GM23338 (cell line): ENCODE measurements around the gene C10orf105.

Experiments
- EZH2 ChIP-seq: fragments of 200-600 bp; sonication (generic); IDR thresholded peaks from one replicate; pipeline ENCODE4 v1.8.0; 2017; ENCODE audit warnings: antibody characterized with exemption, mild to moderate bottlenecking, low read depth; ENCODE audit not compliant: unreplicated experiment
- TF ChIP-seq, protein P1 (sequence below), 2 experiments: fragments of 200-600 bp in 1 of 2; sonication (generic) in 1 of 2; conservative IDR thresholded peaks; 2 replicates each; pipeline versions ENCODE4 v1.5.1 to v1.6.1; 2016 to 2017; ENCODE audit warnings: antibody characterized with exemption in 2 of 2, low read depth in 2 of 2, mild to moderate bottlenecking in 2 of 2, moderate library complexity in 1 of 2

DNA sequence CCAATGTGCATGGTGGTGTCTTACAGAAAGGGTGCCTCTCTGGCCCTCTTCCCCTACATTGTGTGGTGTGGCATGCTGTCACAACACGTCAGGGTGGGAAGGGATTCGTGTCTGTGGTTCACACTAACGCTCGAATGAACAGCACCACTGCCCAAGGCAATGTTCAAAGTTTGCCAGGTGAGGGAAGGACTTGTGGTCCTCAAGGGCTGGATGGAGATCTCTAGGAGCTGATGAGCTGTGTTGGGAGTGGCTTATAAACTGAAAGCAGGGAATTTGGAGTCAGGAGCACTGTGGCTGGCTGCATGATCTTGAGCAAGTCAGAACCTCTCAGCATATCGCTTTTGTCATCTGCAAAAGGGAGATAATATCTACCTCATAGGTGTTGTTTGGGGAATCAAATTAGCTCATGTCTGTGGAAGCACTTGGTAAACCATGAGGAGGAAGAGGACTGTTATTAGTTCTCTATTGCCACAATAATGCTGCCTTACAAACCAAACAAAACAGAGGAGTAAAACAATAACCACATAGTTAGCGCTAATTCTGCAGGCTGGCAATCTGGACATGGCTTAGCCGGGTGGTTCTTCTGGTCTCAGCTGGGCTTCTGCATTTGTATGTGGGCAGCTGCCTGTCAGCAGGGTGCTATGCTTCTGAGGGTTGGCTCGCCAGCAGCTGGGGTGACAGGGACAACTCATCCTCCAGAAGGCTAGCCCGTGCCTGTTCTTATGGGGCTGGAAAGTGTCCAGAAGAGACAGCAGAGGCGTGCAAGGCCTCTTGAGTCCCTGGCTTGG, 22.9 kb upstream of the C10orf105 start:
- TF ChIP-seq, protein P1, sequence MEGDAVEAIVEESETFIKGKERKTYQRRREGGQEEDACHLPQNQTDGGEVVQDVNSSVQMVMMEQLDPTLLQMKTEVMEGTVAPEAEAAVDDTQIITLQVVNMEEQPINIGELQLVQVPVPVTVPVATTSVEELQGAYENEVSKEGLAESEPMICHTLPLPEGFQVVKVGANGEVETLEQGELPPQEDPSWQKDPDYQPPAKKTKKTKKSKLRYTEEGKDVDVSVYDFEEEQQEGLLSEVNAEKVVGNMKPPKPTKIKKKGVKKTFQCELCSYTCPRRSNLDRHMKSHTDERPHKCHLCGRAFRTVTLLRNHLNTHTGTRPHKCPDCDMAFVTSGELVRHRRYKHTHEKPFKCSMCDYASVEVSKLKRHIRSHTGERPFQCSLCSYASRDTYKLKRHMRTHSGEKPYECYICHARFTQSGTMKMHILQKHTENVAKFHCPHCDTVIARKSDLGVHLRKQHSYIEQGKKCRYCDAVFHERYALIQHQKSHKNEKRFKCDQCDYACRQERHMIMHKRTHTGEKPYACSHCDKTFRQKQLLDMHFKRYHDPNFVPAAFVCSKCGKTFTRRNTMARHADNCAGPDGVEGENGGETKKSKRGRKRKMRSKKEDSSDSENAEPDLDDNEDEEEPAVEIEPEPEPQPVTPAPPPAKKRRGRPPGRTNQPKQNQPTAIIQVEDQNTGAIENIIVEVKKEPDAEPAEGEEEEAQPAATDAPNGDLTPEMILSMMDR (conservative IDR thresholded peaks at IDR 0.05; ENCODE audit: low read depth in 2 of 2): no peak
- TF ChIP-seq EZH2: no peak
